GM18909 (cell line): ENCODE data around the gene MT1B.

Experiments used
- ATAC-seq: cut with Tn5 transposase; IDR thresholded peaks from one replicate; pipeline ENCODE4 v1.9.1; 2021; ENCODE audit warnings: mild to moderate bottlenecking; ENCODE audit not compliant: unreplicated experiment, poor library complexity

The MT1B gene

GRCh38 chr16:56636616-56637413 lies 14.9 kb upstream of the MT1B start:
- no peak for ATAC-seq

GRCh38 chr16:56637814-56638750 lies 13.6 kb upstream of the MT1B start, which contains the start of gene MT1A:
MT1A (plus strand) TSS chr16:56638666; CDS start chr16:56638739, 73 bp downstream.
- ATAC-seq, result no peak

DNA sequence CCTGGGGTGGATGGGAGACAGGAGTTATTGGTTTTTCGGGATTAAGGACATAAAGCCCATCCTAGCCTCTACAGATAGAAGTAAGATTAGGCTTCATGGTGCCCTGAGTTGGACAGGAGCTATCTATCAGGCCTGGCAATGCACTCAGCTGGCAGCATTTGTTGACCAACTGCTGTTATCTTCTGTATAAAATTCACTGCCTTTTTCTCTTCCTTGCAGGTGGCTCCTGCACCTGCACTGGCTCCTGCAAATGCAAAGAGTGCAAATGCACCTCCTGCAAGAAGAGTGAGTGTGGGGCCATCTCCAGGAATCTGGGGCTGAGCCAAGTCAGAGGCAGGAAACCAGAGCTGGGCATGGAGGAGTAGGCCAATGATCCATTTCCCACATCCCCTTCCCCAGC lies 12.6 kb upstream of the MT1B start:
- ATAC-seq, result no peak

GRCh38 chr16:56640076-56640475 lies 11.6 kb upstream of the MT1B start:
- ATAC-seq, result no peak

GRCh38 chr16:56641166-56641565 lies 10.5 kb upstream of the MT1B start:
- ATAC-seq, result no peak

DNA sequence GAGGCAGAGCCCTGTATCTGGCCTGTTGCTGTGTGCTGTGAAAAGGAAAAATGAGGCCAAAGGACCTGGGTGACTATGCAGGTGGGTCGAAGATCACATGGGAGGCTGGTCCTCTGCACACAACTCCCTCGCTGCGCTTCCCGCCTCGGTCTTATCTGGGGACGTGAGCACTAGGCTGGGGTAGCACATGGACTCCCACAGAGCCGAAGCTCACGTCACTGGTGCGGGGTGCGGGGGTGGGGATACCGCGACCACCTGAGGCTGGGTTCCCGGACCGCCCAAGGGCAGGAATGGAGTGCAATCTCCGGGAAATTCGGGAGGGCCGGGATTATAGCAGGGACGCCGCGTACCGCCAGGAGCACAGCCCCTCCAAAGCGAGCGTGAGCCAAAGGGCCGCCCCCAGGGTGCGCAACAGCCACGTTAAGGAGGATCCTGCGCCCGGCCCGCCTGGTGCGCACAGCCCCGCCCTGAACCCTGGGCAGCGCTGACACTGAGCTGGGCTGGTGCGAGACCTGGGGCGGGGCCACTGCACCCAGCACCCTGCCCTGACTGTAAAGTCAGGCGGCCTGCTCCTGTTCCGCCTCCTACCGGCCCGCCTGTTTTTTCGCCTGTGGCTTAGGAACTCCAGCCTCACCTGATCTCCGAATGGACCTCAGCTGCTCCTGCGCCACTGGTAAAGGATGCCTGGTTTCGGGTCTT lies 8.5 kb upstream of the MT1B start:
- ATAC-seq, result peak; percentile 74

GRCh38 chr16:56643833-56644232 lies 7.9 kb upstream of the MT1B start:
- no peak for ATAC-seq

GRCh38 chr16:56645311-56645710 lies 6.4 kb upstream of the MT1B start:
- no peak for ATAC-seq

- ATAC-seq, result no peak
Observed at GRCh38 chr16:56645838-56646237, 5.8 kb upstream of the MT1B start.

GRCh38 chr16:56647641-56648431 lies 3.9 kb upstream of the MT1B start:
- no peak for ATAC-seq

- ATAC-seq, result no peak
Observed at GRCh38 chr16:56649271-56649670, 2.4 kb upstream of the MT1B start.

GRCh38 chr16:56649820-56650219 lies 1.9 kb upstream of the MT1B start:
- ATAC-seq, result no peak

GRCh38 chr16:56652600-56652999 lies 914 bp downstream of the MT1B start:
- ATAC-seq, result no peak

DNA sequence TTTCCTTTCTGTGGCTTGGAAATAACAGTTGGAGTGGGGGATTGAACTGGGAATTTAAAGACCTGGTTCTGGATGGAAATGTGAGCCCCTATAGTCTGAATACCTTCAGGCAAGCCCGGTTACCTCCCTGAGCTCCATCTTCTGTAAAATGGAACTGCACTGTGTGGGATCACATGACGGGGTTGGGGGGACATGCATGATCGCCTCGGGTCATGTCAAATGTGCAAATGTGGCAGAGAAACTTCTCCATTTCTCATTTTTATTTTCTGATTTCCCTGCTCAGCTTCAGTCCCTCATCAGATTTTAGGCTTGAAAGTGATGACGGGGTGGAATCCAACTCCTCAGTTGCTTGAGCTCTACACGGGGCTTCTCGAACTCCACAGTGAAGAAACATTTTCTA lies 1.5 kb downstream of the MT1B start:
- no peak for ATAC-seq

DNA sequence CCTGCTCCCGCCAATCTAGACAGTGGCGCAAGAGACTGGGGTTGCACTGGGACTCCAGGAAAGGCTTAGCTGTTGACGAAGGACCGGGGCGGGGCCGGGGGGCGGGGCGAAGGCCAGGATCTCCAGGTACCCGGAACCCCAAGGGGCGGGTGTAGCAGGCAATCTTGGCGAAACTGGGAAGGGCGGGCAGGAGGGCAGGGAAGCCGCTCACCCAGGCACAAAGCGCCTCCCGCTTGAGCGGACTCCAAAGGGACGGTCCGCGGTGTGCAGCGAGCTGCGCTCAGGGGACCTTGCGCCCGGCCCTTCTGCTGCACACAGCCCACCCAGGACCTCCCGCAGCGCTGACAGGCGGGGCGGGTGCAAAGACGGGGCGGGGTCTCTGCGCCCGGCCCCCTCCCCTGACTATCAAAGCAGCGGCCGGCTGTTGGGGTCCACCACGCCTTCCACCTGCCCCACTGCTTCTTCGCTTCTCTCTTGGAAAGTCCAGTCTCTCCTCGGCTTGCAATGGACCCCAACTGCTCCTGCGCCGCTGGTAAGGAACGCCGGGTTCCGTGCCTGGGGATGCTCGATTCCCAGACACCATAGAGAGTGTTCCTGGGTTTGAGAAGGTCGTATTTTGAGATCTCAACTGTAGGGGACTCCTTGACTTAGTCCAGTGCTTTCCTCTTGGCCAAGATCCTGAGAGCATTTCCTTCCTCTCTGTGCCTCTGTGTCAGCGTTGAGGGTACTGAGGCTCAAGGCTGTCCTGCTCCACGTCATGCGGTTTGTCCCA lies 6.1 kb downstream of the MT1B start, which contains the start of gene MT1F:
Gene MT1F, plus strand, starts transcription at position 405 of the 772 bp plus-strand sequence. Its CDS starts 100 bp downstream, at position 505.
- ATAC-seq, result no peak

DNA sequence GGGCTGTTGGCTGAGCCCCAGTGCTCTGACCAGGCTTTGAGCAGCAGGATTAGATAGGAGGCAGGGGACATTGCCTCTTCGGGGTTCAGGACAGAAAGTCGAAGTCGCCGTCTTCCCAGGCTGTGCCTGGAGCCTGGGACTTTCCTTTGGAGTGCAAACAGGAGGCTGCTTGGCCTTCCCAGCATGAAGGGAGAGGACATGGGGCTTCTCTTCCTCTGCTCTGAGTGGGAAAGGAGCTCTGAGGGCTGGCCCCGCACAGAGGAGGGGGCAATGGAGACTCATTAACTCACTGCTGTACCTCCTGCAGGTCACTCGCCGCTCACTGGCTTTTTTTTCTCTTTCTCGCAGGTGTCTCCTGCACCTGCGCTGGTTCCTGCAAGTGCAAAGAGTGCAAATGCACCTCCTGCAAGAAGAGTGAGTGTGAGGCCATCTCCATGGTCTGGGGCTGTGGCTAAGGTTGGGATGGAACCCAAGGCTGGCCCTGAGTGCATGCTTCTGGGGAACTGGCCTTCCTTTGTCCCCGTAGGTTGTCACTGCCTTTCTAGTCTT lies 6.7 kb downstream of the MT1B start:
- no peak for ATAC-seq

GRCh38 chr16:56662357-56663354 lies 11.0 kb downstream of the MT1B start:
- ATAC-seq, result no peak

GRCh38 chr16:56664506-56664905 lies 12.8 kb downstream of the MT1B start:
- no peak for ATAC-seq
